SK-N-SH treated with all-trans-retinoic acid at 6 μM for 48 hours (cell line): Measurements from ENCODE around the gene PRSS53.
"Not testable (repeated sequence)": the region's sequence is repeated elsewhere in the genome, so short reads cannot be mapped to it uniquely, and the experiment has no call there.

ENCODE experiments used
- ATAC-seq: fragments of 200-7000 bp; cut with Tn5 transposase; 3 replicates; pipeline ENCODE4 v1.9.1; 2020; ENCODE audit warnings: mild to moderate bottlenecking, moderate library complexity
- ARNTL ChIP-seq: fragments of 450-650 bp; formaldehyde crosslinking; IDR thresholded peaks from 2 replicates; pipeline ENCODE4 v1.5.0; 2020; ENCODE audit warnings: low read depth, mild to moderate bottlenecking, moderate library complexity, borderline replicate concordance
- BACH2 ChIP-seq: fragments of 250-450 bp; sonication (Bioruptor Pico); IDR thresholded peaks from 2 replicates; pipeline ENCODE4 v1.9.0; 2021; ENCODE audit warnings: mild to moderate bottlenecking, borderline replicate concordance
- CSDC2 ChIP-seq: fragments of 250-450 bp; sonication (Bioruptor Pico); IDR thresholded peaks from 2 replicates; pipeline ENCODE4 v1.5.0; 2020; ENCODE audit warnings: mild to moderate bottlenecking, moderate library complexity
- CSRNP3 ChIP-seq: fragments of 250-450 bp; sonication (Bioruptor Pico); IDR thresholded peaks from 2 replicates; pipeline ENCODE4 v1.5.1; 2021; ENCODE audit warnings: mild to moderate bottlenecking, moderate library complexity
- ISL1 ChIP-seq: fragments of 250-450 bp; sonication (Bioruptor Pico); IDR thresholded peaks from 2 replicates; pipeline ENCODE4 v2.1.2; 2022; ENCODE audit warnings: mild to moderate bottlenecking, moderate library complexity
- OSR1 ChIP-seq: fragments of 250-450 bp; sonication (Bioruptor Pico); IDR thresholded peaks from 2 replicates; pipeline ENCODE4 v1.8.0; 2022; ENCODE audit warnings: moderate library complexity, mild to moderate bottlenecking, inconsistent platforms
- PATZ1 ChIP-seq: fragments of 250-450 bp; sonication (Bioruptor Pico); IDR thresholded peaks from 2 replicates; pipeline ENCODE4 v1.8.0; 2020; ENCODE audit warnings: mild to moderate bottlenecking, moderate library complexity, borderline replicate concordance
- PPARA ChIP-seq: fragments of 250-450 bp; sonication (Bioruptor Pico); IDR thresholded peaks from 2 replicates; pipeline ENCODE4 v1.5.0; 2020; ENCODE audit warnings: mild to moderate bottlenecking, borderline replicate concordance
- RARB ChIP-seq: fragments of 250-450 bp; sonication (Bioruptor Pico); IDR thresholded peaks from 2 replicates; pipeline ENCODE4 v1.8.0; 2021; ENCODE audit warnings: mild to moderate bottlenecking, moderate library complexity
- SNAI2 ChIP-seq: fragments of 250-450 bp; sonication (Bioruptor Pico); IDR thresholded peaks from 2 replicates; pipeline ENCODE4 v1.5.0; 2020; ENCODE audit warnings: mild to moderate bottlenecking, moderate library complexity
- TCF4 ChIP-seq: fragments of 250-450 bp; sonication (Bioruptor Pico); IDR thresholded peaks from 2 replicates; pipeline ENCODE4 v1.8.0; 2021; ENCODE audit warnings: mild to moderate bottlenecking, moderate library complexity, borderline replicate concordance
- TOX ChIP-seq: fragments of 250-450 bp; sonication (Bioruptor Pico); IDR thresholded peaks from 2 replicates; pipeline ENCODE4 v1.8.0; 2021; ENCODE audit warnings: mild to moderate bottlenecking, moderate library complexity, borderline replicate concordance
- TSHZ2 ChIP-seq: fragments of 250-450 bp; sonication (Bioruptor Pico); IDR thresholded peaks from 2 replicates; pipeline ENCODE4 v1.5.0; 2020; ENCODE audit warnings: mild to moderate bottlenecking, moderate library complexity
- ZC3H10 ChIP-seq: fragments of 250-450 bp; sonication (Bioruptor Pico); IDR thresholded peaks from 2 replicates; pipeline ENCODE4 v1.5.1; 2021; ENCODE audit warnings: mild to moderate bottlenecking, moderate library complexity
- ZFP3 ChIP-seq: fragments of 250-450 bp; sonication (Bioruptor Pico); IDR thresholded peaks from 2 replicates; pipeline ENCODE4 v1.5.0; 2020; ENCODE audit warnings: mild to moderate bottlenecking, moderate library complexity
- ZFP30 ChIP-seq: fragments of 450-650 bp; formaldehyde crosslinking; IDR thresholded peaks from 2 replicates; pipeline ENCODE4 v1.5.0; 2022; ENCODE audit warnings: mild to moderate bottlenecking, moderate library complexity
- ZNF565 ChIP-seq: fragments of 450-650 bp; formaldehyde crosslinking; conservative IDR thresholded peaks from 2 replicates; pipeline ENCODE4 v1.5.0; 2020; ENCODE audit warnings: low read depth, mild to moderate bottlenecking, moderate library complexity
- ZNF70 ChIP-seq: fragments of 450-650 bp; formaldehyde crosslinking; IDR thresholded peaks from 2 replicates; pipeline ENCODE4 v1.5.0; 2020; ENCODE audit warnings: mild to moderate bottlenecking, moderate library complexity
- ZNF8 ChIP-seq: fragments of 450-650 bp; formaldehyde crosslinking; IDR thresholded peaks from 2 replicates; pipeline ENCODE4 v1.5.0; 2020; ENCODE audit warnings: mild to moderate bottlenecking, moderate library complexity

The PRSS53 gene

GRCh38 chr16:31088459-31089183, at the start of gene PRSS53:
Gene PRSS53 (minus strand): TSS chr16:31088943. CDS start chr16:31088809, 134 bp downstream.
- TF ChIP-seq PATZ1 (CRISPR knock-in tag) (no peak), ZNF565 (CRISPR knock-in tag) (no peak), ZFP3 (CRISPR knock-in tag) (no peak), SNAI2 (CRISPR knock-in tag) (no peak), BACH2 (CRISPR knock-in tag) (no peak), TOX (no peak), TSHZ2 (no peak), ZNF8 (no peak), OSR1 (CRISPR knock-in tag) (no peak), PPARA (CRISPR knock-in tag) (no peak), ISL1 (CRISPR knock-in tag) (no peak), ZFP30 (CRISPR knock-in tag) (no peak), ARNTL (CRISPR knock-in tag) (no peak)
- ATAC-seq: no peak

GRCh38 chr16:31136822-31137499, 48.2 kb upstream of the PRSS53 start:
- not testable (repeated sequence) for ATAC-seq

- ATAC-seq: no peak
- TF ChIP-seq RARB (CRISPR knock-in tag) (no peak), ZNF565 (CRISPR knock-in tag) (no peak)
These were observed 47.5 kb upstream of the PRSS53 start for GRCh38 chr16:31136287-31136662.

DNA sequence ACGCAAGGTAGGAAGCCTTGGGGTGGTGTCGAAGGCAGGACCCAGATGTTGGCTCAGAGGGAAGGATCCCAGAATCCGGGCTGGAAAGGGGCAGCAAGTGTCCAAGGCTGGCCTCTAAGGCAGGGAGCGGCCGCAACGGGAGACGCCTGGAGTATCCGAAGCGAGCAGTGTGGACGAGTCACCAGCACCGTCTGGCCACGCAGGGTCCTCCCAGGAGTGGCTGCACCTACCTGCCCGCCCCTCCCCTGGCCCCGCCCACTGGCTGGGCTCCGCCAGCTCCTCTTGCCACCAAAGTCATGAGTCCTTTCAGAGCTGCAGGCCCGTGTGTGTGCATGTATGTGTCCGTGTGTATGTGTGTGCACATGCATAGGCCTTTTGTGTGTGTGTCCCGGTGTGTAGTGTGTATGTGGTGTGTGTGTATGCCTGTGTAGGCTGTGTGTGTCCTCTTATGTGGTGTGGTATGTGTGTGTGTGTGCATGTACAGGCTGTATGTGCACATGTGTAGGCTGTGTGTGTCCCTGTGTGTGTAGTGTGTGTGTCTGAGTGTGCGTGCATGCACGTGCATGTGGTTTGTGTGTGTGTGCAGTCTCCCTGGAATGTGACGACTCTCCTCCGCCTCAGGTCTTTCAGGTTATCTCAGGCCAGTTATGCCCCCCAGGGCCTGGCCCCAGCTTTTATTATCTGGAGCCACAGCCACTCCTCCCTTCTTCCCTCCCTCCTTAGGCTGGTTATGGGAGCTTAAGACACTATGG, 47.0 kb upstream of the PRSS53 start, which contains the start of gene PRSS8:
PRSS8 (minus strand) TSS at position 193 of the 752 bp plus-strand sequence. CDS start 229 bp downstream, outside the sequence.
- no peak for ATAC-seq
- TF ChIP-seq TOX: no peak
- no peak for TF ChIP-seq CSDC2
- no peak for TF ChIP-seq ZNF70

DNA sequence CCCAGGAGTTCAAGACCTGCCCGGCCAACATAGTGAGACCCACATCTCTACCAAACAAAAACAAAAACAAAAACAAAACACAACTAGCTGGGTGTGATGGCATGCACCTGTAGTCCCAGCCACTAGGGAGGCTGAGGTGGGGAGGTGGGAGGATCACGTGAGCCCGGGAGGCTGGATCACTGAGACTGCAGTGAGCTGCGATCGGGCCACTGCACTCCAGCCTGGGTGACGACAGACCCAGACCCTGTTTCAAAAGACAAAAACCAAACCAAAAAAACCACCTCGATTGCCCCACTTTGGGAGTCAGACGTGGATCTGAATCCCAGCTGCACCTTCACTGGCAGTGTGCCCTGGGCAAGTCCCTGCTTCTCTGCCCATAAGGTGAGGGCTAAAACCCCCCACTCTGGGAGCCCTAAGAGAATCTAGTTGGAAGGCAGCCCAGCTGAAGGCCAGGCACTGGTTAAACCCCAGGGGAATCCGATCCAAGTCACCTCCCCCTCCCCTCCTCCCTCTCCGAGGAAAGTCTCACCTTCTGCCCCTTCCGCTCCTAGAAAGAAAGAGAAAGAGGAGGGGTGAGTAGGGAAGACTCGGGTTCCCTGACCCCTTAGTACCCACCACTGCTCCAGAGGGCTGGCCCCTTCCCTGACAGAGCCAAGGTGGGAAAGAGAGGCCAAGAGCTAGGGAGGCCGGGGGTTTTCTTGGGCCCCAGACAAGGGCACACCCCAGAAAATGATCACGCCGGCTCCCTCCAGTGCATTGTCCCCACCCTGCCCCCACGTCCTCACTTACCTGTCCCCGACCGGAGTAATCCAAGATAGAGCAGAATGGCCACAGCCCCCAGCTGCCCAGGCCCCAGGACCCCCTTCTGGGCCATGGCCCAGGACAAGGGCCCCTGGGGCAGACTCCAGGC, 46.1 kb upstream of the PRSS53 start:
- TF ChIP-seq ZC3H10 (CRISPR knock-in tag) (no peak), CSDC2 (no peak), ZNF565 (CRISPR knock-in tag) (no peak), CSRNP3 (CRISPR knock-in tag) (no peak), ARNTL (CRISPR knock-in tag) (no peak), PATZ1 (CRISPR knock-in tag) (no peak), SNAI2 (CRISPR knock-in tag) (no peak), TCF4 (no peak)

More for the DNA sequence above, 46.1 kb upstream of the PRSS53 start:
- ATAC-seq: no peak
